ENCODE measurements around the gene MRTFA. TPM values are rescaled to one million over a fixed set of nuclear protein-coding genes. Genes with fewer than 3 reads are reported as not detected.

MRTFA gene
- total RNA-seq, 1 experiment from 2014 or later = 28.0 TPM

DNA sequence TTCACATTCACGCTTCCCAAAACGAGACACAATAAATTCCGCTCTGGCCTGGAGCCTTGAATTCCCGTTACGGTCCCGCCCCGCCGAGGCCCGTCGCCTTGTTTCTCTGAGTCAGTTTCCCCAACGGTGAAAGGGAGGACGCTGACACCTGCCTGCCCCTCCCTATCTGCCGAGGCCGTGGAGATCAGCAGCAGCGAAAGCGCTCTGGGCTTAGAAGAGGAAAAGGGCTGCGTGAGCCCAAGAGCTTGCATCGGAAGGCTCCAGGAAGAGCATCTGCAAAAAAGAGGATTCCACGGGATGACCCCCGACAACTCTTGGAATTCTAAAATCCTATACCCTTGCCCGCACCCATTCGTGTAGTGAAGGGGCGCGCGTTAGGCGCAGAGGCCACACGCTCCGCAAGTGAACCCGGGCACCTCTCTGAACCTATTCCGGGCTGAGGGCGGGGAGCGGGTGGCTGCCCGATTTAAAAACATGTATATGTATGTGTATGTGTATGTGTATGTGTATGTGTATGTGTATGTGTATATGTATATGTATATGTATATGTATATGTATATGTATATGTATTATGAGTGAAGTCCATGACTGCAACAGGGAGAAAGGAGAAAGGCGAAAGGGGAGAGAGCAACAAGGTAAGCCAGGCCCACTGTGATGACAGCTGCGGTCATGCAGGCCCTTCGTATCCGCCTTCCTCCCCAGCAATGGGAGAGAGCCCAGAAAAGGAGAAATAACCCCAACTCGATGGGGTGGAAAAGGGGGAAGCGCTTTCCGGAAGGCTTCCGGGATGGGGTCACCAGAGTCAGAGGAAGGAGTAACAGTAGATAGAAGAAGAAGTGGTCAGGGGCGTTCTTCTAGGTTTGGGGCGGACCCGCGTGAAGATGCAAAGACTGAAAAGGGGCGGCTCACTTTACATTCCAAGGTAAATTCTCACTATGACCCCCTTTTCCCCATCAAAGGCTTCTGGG lies 948 bp upstream of the MRTFA start (continued):
- TF ChIP-seq, protein P1, sequence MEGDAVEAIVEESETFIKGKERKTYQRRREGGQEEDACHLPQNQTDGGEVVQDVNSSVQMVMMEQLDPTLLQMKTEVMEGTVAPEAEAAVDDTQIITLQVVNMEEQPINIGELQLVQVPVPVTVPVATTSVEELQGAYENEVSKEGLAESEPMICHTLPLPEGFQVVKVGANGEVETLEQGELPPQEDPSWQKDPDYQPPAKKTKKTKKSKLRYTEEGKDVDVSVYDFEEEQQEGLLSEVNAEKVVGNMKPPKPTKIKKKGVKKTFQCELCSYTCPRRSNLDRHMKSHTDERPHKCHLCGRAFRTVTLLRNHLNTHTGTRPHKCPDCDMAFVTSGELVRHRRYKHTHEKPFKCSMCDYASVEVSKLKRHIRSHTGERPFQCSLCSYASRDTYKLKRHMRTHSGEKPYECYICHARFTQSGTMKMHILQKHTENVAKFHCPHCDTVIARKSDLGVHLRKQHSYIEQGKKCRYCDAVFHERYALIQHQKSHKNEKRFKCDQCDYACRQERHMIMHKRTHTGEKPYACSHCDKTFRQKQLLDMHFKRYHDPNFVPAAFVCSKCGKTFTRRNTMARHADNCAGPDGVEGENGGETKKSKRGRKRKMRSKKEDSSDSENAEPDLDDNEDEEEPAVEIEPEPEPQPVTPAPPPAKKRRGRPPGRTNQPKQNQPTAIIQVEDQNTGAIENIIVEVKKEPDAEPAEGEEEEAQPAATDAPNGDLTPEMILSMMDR (IDR thresholded peaks at IDR 0.05 in 2 of 3, conservative IDR thresholded peaks at IDR 0.05 in 1 of 3; ENCODE audit: borderline replicate concordance in 1 of 3, insufficient read depth in 1 of 3, low read depth in 2 of 3, low read length in 2 of 3) = no peak
- no peak for TF ChIP-seq EGR1 (IDR thresholded peaks at IDR 0.05; ENCODE audit: low read depth)

DNA sequence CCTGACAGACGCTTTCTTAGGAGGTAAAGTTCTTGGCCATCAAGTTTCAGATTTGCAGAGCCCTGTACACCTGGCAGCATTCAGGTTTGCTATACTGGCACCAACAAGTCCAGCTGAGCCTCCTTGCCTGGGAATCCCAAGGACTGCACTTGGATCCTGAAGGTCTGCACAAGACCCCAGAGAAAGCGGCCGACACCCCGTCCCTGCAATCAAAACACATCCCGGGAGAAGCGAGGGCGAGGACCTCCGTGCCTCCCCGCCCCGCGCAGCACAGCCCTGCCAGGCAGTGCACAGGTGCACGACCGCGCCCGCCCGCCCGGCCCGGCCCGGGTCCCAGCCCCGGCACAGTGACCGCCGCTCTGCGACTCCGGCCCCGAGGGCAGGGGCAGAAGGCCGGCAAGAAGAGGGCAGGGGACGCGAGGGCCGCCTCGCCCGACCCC lies 559 bp downstream of the MRTFA start:
- peak overlapping the region; percentile 79 to 90 for H3K4me3 ChIP-seq (replicated peaks in 1 of 2; ENCODE audit: low read depth in 1 of 2, low read length in 2 of 2)
- POLR2A ChIA-PET = interaction anchor here (0.9 to 1.7 kb wide), 4 partner anchors 9 to 15 kb away, joined by 3 to 14 read pairs (median 9); no protein-coding TSS in a partner anchor
- peak overlapping the region; percentile 79 for H3K9ac ChIP-seq (ENCODE audit: low read length)
- H2AFZ ChIP-seq (ENCODE audit: low read depth, low read length, poor library complexity, severe bottlenecking) = no peak overlapping the region
- H3K4me2 ChIP-seq (ENCODE audit: low read length) = peak overlapping the region; percentile 98
- peaks cover 5% of the 10 kb centered on the region; the same call in 1 of the 2 replicates for H4K20me1 ChIP-seq (ENCODE audit: insufficient read depth)
- intact Hi-C loops (cut with micrococcal nuclease) = no loop called here
- peaks cover 7 to 20% of the 10 kb centered on the region in 2 experiments; a peak in 3 of 4 replicates for H3K4me1 ChIP-seq (ENCODE audit: control insufficient read depth in 1 of 2, insufficient read depth in 2 of 2, low read length in 2 of 2)
- CTCF ChIA-PET = interaction anchor here (1.2 kb wide), 1 partner anchor 263 kb away, joined by 4 read pairs; no protein-coding TSS in a partner anchor
- DNase-seq (ENCODE audit: low read depth, low spot score) = no peak
- H3K9me3 ChIP-seq (ENCODE audit: control insufficient read depth in 1 of 2, insufficient read depth in 1 of 2, low read depth in 1 of 2, low read length in 2 of 2) = no peaks in the 10 kb centered on the region
- H3K79me2 ChIP-seq (ENCODE audit: insufficient read depth, low read length) = peaks cover 52% of the 10 kb centered on the region
- peak; percentile 23 for ATAC-seq
- RAD21 ChIA-PET (ENCODE audit: low non-redundant PET in 1 of 2, low total read pairs in 2 of 2, uncharacterized antibody in 2 of 2, unreplicated experiment in 2 of 2) = interaction anchor here in 1 of 2 experiments (1.2 kb wide), 1 partner anchor 111 kb away, joined by 3 read pairs; no protein-coding TSS in a partner anchor
- peak overlapping the region; percentile 54; the same call in 1 of the 2 replicates for H3K27ac ChIP-seq (ENCODE audit: low read depth, low read length)
- H3K9me2 ChIP-seq (ENCODE audit: insufficient read depth) = no peaks in the 10 kb centered on the region
- no TSS peak for BruUV-seq (replicated peaks)
- no peaks in the 10 kb centered on the region for H3K36me3 ChIP-seq (ENCODE audit: control insufficient read depth in 1 of 2, insufficient read depth in 2 of 2, low read length in 2 of 2)
- no peaks in the 10 kb centered on the region for H3K27me3 ChIP-seq (ENCODE audit: insufficient read depth, low read length)
- TF ChIP-seq SIN3A (IDR thresholded peaks at IDR 0.05; ENCODE audit: low read depth) = 0 out of 2 replicates have a peak, but pooled peaks have one; percentile 58
- no peak for TF ChIP-seq SRF (IDR thresholded peaks at IDR 0.05; ENCODE audit: low read depth)
